ENCODE data around the gene EDN2. TPM values are rescaled to one million over a fixed set of nuclear protein-coding genes. Genes with fewer than 3 reads are reported as not detected.

The EDN2 gene
- total RNA-seq, 1 experiment from 2014 or later = 0.24 TPM

DNA sequence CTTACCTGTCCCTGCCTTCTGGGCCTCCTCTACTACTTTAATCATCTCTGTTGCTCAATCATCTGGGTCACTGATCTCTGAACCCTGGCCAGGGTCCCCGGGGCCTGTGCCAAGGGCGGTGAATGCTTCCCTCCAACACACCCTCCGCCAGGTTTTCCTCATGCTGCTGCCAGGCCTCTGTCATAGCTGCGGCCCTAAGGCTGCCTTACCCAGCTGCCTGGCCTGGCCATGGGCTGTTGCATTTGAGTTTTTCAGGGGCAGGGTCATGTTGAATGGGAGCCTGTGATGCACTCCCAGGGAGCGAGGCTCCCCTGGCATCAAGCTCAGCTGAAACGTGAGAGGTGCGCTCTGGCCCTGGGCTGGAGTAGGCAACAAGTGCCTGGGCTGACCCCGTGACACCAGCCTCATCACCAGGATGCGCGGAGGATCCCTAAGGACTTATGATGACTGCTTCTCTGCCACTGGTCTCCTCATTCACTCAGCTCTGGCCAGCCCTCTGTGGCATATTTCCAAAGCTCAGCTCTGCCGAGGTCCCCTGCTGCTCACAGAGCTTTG, 7.6 kb downstream of the EDN2 start:
- TF ChIP-seq, protein P1, sequence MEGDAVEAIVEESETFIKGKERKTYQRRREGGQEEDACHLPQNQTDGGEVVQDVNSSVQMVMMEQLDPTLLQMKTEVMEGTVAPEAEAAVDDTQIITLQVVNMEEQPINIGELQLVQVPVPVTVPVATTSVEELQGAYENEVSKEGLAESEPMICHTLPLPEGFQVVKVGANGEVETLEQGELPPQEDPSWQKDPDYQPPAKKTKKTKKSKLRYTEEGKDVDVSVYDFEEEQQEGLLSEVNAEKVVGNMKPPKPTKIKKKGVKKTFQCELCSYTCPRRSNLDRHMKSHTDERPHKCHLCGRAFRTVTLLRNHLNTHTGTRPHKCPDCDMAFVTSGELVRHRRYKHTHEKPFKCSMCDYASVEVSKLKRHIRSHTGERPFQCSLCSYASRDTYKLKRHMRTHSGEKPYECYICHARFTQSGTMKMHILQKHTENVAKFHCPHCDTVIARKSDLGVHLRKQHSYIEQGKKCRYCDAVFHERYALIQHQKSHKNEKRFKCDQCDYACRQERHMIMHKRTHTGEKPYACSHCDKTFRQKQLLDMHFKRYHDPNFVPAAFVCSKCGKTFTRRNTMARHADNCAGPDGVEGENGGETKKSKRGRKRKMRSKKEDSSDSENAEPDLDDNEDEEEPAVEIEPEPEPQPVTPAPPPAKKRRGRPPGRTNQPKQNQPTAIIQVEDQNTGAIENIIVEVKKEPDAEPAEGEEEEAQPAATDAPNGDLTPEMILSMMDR (conservative IDR thresholded peaks at IDR 0.05) = no peak
- Mint-ChIP-seq H3K4me3 (no peak overlapping the region), H3K36me3 (ENCODE audit: insufficient read depth in 1 of 3, low read depth in 3 of 3) (no peaks in the 10 kb centered on the region), H3K27me3 (ENCODE audit: low read depth) (no peaks in the 10 kb centered on the region; the same call in 1 of the 2 replicates), H3K9me3 (no peaks in the 10 kb centered on the region), H3K4me1 (peaks cover 19 to 22% of the 10 kb centered on the region in 2 experiments), H3K27ac (no peak overlapping the region; a peak in 1 of 7 replicates)
- Histone ChIP-seq H3K9me3 (ENCODE audit: control insufficient read depth, low read depth, low read length) (no peaks in the 10 kb centered on the region), H2BK5ac (ENCODE audit: insufficient read length, low read length) (no peak overlapping the region), H3K79me2 (ENCODE audit: insufficient read depth, low read length) (no peaks in the 10 kb centered on the region), H3K23me2 (ENCODE audit: insufficient read length, low read depth, low read length, poor library complexity, severe bottlenecking) (no peaks in the 10 kb centered on the region), H3K4ac (ENCODE audit: low read depth, low read length) (no peak overlapping the region), H3K14ac (ENCODE audit: insufficient read depth, low read length) (no peak overlapping the region), H3K56ac (ENCODE audit: insufficient read length, low read depth, low read length) (no peak overlapping the region), H2BK120ac (ENCODE audit: low read depth, low read length, poor library complexity, severe bottlenecking) (no peak overlapping the region), H4K8ac (replicated peaks; ENCODE audit: insufficient read length, low read depth, low read length) (no peak overlapping the region), H2AFZ (ENCODE audit: low read length) (no peak overlapping the region), H3K4me2 (ENCODE audit: insufficient read depth, insufficient read length, low read length) (no peak overlapping the region), H4K5ac (ENCODE audit: insufficient read length, low read depth, low read length) (no peak overlapping the region), H2AK5ac (ENCODE audit: insufficient read length, low read length) (no peak overlapping the region), H4K20me1 (ENCODE audit: control insufficient read depth, insufficient read depth, insufficient read length) (no peaks in the 10 kb centered on the region), H3K23ac (ENCODE audit: insufficient read length, low read depth, low read length) (no peak overlapping the region), H4K91ac (ENCODE audit: insufficient read length, low read depth, low read length) (no peak overlapping the region), H3K27ac (ENCODE audit: insufficient read length, low read depth, low read length) (no peak overlapping the region), H3T11ph (ENCODE audit: low read length) (no peak overlapping the region), H2BK20ac (ENCODE audit: low read depth, low read length, poor library complexity, severe bottlenecking) (no peak overlapping the region), H3K79me1 (ENCODE audit: insufficient read depth, low read depth, low read length, poor library complexity, severe bottlenecking) (no peaks in the 10 kb centered on the region), H2BK15ac (ENCODE audit: low read depth, low read length) (no peak overlapping the region), H3K27me3 (ENCODE audit: insufficient read depth, low read length) (no peaks in the 10 kb centered on the region), H3K9ac (ENCODE audit: extremely low read depth, insufficient read length, low read length) (no peak overlapping the region), H3K4me1 (ENCODE audit: insufficient read depth, low read length) (no peaks in the 10 kb centered on the region), H3K18ac (ENCODE audit: insufficient read length, low read depth, low read length) (no peak overlapping the region), H2BK12ac (ENCODE audit: insufficient read length, low read depth, low read length) (no peak overlapping the region)
- no peak for DNase-seq
- WGBS (ENCODE audit: extremely low coverage, insufficient read length, low lambda C conversion rate) = no CpG with 5 or more reads among the region's 11 CpGs

All from H9 (cell line).